H1 (cell line): Measurements from ENCODE around the gene PRMT3. TPM values are rescaled to one million over a fixed set of nuclear protein-coding genes. Genes with fewer than 3 reads are reported as not detected.

Experiments
- CHD2 ChIP-seq: IDR thresholded peaks from 2 replicates; pipeline ENCODE4 v1.6.1; 2012; ENCODE audit warnings: low read length, improper control_type of control experiment
- CTBP2 ChIP-seq: IDR thresholded peaks from 2 replicates; pipeline ENCODE4 v1.7.0; 2011; ENCODE audit warnings: borderline replicate concordance, mild to moderate bottlenecking, moderate library complexity, mixed read lengths, low read length; ENCODE audit not compliant: insufficient read depth, insufficient read length
- SP4 ChIP-seq: IDR thresholded peaks from 2 replicates; pipeline ENCODE4 v1.6.1; 2012; ENCODE audit warnings: low read length, inconsistent platforms
- polyA plus RNA-seq, 7 experiments: library from polyadenylated mRNA; depleted of rRNA in 3 of 7; stranded (reverse) in 5 of 7; unstranded in 2 of 7; fragments of >200 nt in 5 of 7; fragments of 200-250 nt in 2 of 7; gene quantifications; 1 replicate in 5 of 7; 2 replicates in 1 of 7; 4 replicates in 1 of 7; pipeline versions ENCODE4 v1.2.1 to v1.2.3, GENCODE V29; 2011 to 2013; ENCODE audit warnings: missing spikeins in 2 of 7, mixed read lengths in 2 of 7
- total RNA-seq: library from RNA; stranded (reverse); fragmentation: NEBNext Ultra II Directional; extraction: Animal tissue kit (Norgen Biotek cat#: 25700); gene quantifications from 2 replicates; pipeline ENCODE4 v1.2.1, GENCODE V29; 2021
- TF ChIP-seq, protein P1 (sequence below), 3 experiments: IDR thresholded peaks; 1 replicate in 2 of 3; 2 replicates in 1 of 3; pipeline versions ENCODE4 v1.5.1 to v1.6.1; 2011; ENCODE audit warnings: low read length in 3 of 3, mild to moderate bottlenecking in 3 of 3, inconsistent platforms in 2 of 3, low read depth in 1 of 3, moderate library complexity in 1 of 3; ENCODE audit not compliant: insufficient read depth in 1 of 3; ENCODE audit errors: control extremely low read depth in 1 of 3
- TF ChIP-seq, protein P2 (sequence below): IDR thresholded peaks from 2 replicates; pipeline ENCODE4 v1.6.1; 2011; ENCODE audit warnings: low read length, improper control_type of control experiment

Gene PRMT3
- total and polyA plus RNA-seq, 2 of the 8 experiments (the other 6 are each of a cell fraction or from before 2014, with no cell fraction given): 11.2 to 26.5 TPM

DNA sequence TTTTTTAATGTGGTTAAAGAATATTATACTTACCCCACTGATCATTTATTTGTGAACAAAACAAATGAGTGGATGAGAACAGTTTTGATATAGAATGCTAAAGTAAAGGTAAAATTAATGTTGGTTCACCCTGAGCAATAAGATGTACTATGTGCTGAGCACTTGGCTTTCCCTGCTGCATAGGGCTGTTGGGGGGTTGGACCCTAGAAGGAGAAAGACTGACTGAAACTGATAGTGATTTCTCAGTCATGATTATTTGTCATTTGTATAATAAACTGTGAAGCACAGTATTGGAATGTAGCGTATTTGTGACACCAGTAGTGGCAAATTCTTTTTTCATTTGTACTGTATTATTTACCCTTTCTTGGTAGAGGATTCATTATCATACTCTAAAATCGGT lies 63.3 kb downstream of the PRMT3 start (continued):
- TF ChIP-seq, protein P1, sequence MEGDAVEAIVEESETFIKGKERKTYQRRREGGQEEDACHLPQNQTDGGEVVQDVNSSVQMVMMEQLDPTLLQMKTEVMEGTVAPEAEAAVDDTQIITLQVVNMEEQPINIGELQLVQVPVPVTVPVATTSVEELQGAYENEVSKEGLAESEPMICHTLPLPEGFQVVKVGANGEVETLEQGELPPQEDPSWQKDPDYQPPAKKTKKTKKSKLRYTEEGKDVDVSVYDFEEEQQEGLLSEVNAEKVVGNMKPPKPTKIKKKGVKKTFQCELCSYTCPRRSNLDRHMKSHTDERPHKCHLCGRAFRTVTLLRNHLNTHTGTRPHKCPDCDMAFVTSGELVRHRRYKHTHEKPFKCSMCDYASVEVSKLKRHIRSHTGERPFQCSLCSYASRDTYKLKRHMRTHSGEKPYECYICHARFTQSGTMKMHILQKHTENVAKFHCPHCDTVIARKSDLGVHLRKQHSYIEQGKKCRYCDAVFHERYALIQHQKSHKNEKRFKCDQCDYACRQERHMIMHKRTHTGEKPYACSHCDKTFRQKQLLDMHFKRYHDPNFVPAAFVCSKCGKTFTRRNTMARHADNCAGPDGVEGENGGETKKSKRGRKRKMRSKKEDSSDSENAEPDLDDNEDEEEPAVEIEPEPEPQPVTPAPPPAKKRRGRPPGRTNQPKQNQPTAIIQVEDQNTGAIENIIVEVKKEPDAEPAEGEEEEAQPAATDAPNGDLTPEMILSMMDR (IDR thresholded peaks at IDR 0.05; ENCODE audit: control extremely low read depth in 1 of 3, insufficient read depth in 1 of 3, low read depth in 1 of 3, low read length in 3 of 3): no peak
- TF ChIP-seq, protein P2, sequence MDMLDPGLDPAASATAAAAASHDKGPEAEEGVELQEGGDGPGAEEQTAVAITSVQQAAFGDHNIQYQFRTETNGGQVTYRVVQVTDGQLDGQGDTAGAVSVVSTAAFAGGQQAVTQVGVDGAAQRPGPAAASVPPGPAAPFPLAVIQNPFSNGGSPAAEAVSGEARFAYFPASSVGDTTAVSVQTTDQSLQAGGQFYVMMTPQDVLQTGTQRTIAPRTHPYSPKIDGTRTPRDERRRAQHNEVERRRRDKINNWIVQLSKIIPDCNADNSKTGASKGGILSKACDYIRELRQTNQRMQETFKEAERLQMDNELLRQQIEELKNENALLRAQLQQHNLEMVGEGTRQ: no peak
- TF ChIP-seq CHD2 (no peak), CTBP2 (no peak), SP4 (no peak)
